ENCODE results near the gene ACSM5.

Gene ACSM5

GRCh38 chr16:20485408-20485807, 76.1 kb downstream of the ACSM5 start:
- Histone ChIP-seq H3K18ac (ENCODE audit: low read length) (no peak overlapping the region), H3K23ac (ENCODE audit: low read length) (no peak overlapping the region), H2BK15ac (replicated peaks; ENCODE audit: low read depth) (no peak overlapping the region), H3K27ac (ENCODE audit: low read depth, low read length) (no peak overlapping the region), H3K4ac (ENCODE audit: low read depth, low read length) (no peak overlapping the region), H4K5ac (ENCODE audit: low read length) (no peak overlapping the region), H3K4me1 (ENCODE audit: control insufficient read depth, low read depth, low read length) (no peaks in the 10 kb centered on the region), H2BK120ac (ENCODE audit: low read depth, low read length) (no peak overlapping the region), H3K56ac (ENCODE audit: low read length) (no peak overlapping the region), H3K4me3 (ENCODE audit: low read length) (no peak overlapping the region), H4K8ac (ENCODE audit: low read depth, low read length) (no peak overlapping the region), H3K27me3 (ENCODE audit: insufficient read depth, low read length, poor library complexity) (no peaks in the 10 kb centered on the region), H3K79me1 (ENCODE audit: low read length) (no peaks in the 10 kb centered on the region), H2AK5ac (ENCODE audit: low read length) (no peak overlapping the region), H2BK5ac (ENCODE audit: low read length) (no peak overlapping the region), H3K79me2 (ENCODE audit: control insufficient read depth, insufficient read depth, low read length) (no peaks in the 10 kb centered on the region), H3K36me3 (ENCODE audit: control insufficient read depth, insufficient read depth, low read length) (no peaks in the 10 kb centered on the region), H3K9ac (ENCODE audit: low read length) (no peak overlapping the region), H3K4me2 (ENCODE audit: low read length) (no peak overlapping the region)
- no CpG with 5 or more reads among the region's 1 CpG for WGBS (ENCODE audit: extremely low coverage, insufficient coverage, low lambda C conversion rate)
- no peak for DNase-seq

Data from mesendoderm (in vitro differentiated cells).